Activated T-cell treated with anti-CD3 and anti-CD28 coated beads, Interleukin-2, amount 50 U/mL, for 72 hours (primary cell): Measurements from ENCODE around the gene HMGB3. TPM values are rescaled to one million over a fixed set of nuclear protein-coding genes. Genes with fewer than 3 reads are reported as not detected.
A peak's percentile ranks its signal among the peaks of the same experiment; 100 is the strongest.
"Not testable (repeated sequence)": the region's sequence is repeated elsewhere in the genome, so short reads cannot be mapped to it uniquely, and the experiment has no call there.

Experiments used
- ATAC-seq, 2 donors: fragments of 150-1000 bp; cut with Tn5 transposase; replicated peaks in 1 of 2; 2 replicates each; pipeline ENCODE4 v1.10.0; 2021; ENCODE audit warnings: moderate library complexity in 2 of 2, mild to moderate bottlenecking in 1 of 2
- DNase-seq, 2 donors: peaks; one replicate each; pipeline ENCODE4 v3.0.0; 2021 to 2022; ENCODE audit warnings: mixed read lengths in 1 of 2
- H3K27ac Mint-ChIP-seq: one replicate; pipeline ENCODE4 v1.8.0; 2022; ENCODE audit warnings: mild to moderate bottlenecking, moderate library complexity, mixed read lengths
- H3K27me3 Mint-ChIP-seq: one replicate; pipeline ENCODE4 v1.8.0; 2022; ENCODE audit warnings: low read depth, mixed read lengths
- H3K36me3 Mint-ChIP-seq, 2 donors: one replicate each; pipeline ENCODE4 v1.8.0; 2022; ENCODE audit warnings: mixed read lengths in 2 of 2, mild to moderate bottlenecking in 1 of 2; ENCODE audit not compliant: insufficient read depth in 2 of 2
- H3K4me1 Mint-ChIP-seq: one replicate; pipeline ENCODE4 v1.8.0; 2022; ENCODE audit warnings: low read depth, mixed read lengths
- H3K4me3 Mint-ChIP-seq, 2 donors: one replicate each; pipeline ENCODE4 v1.8.0; 2022; ENCODE audit warnings: mild to moderate bottlenecking in 2 of 2, mixed read lengths in 2 of 2, moderate library complexity in 2 of 2
- H3K9me3 Mint-ChIP-seq, 2 donors: one replicate each; pipeline ENCODE4 v1.8.0; 2022; ENCODE audit warnings: mixed read lengths in 2 of 2
- total RNA-seq, 2 donors: library from RNA; stranded (reverse); gene quantifications; one replicate each; pipeline ENCODE4 v1.2.3, GENCODE V29; 2022

HMGB3 gene
- total RNA-seq, 2 donors from 2014 or later: 22.8 to 28.1 TPM

DNA sequence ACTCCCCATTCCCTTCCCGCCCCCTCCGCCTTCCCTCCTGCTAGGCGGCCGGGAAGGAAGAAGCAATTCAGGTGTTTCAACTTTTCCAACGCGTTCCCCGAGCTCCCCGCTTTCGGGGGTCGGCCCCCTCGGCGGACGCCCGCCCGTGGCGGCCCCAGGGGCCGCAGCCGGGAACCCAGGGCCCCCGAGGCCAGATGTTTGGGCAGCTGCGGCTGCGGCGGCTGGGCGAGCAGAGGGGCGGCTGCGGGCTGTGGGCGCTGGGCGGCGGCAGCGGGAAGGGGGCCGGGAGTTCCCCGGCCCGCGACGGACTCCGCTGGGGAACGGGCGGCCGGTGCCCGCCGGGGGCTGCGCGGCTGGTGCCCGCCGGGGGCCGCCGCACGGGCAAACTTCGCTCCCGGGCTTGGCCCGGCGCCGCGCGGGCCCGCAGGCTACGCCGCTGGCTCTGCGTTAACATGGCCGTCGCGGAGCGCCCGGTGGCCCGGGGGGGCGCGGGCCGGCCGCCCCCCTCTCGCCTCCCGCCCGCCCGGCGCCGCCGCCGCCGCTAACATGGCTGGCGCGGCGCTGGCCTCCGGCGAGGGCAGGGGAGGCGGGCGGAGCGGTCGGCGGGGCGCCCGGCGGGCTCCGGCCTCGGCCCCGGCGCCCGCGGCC, 510 bp downstream of the HMGB3 start:
- peak; percentile 7 to 20 for ATAC-seq
- peak; percentile 3 to 5 for DNase-seq
- Mint-ChIP-seq H3K36me3 (peaks cover 8 to 10% of the 10 kb centered on the region in 2 donors), H3K27me3 (peaks cover 14% of the 10 kb centered on the region), H3K9me3 (no peaks in the 10 kb centered on the region), H3K4me1 (no peaks in the 10 kb centered on the region), H3K27ac (no peak overlapping the region), H3K4me3 (no peak overlapping the region)

- DNase-seq (peak; percentile 10 to 14), ATAC-seq (peak in 1 of 2 donors; percentile 10)
- Mint-ChIP-seq H3K36me3 (peaks cover 8 to 10% of the 10 kb centered on the region in 2 donors), H3K27ac (peak overlapping the region; percentile 72), H3K4me1 (no peaks in the 10 kb centered on the region), H3K27me3 (peaks cover 14% of the 10 kb centered on the region), H3K4me3 (peak overlapping the region; percentile 75 to 88), H3K9me3 (no peaks in the 10 kb centered on the region)
These were observed 1.2 kb downstream of the HMGB3 start for GRCh38 chrX:150984169-150984824.

DNA sequence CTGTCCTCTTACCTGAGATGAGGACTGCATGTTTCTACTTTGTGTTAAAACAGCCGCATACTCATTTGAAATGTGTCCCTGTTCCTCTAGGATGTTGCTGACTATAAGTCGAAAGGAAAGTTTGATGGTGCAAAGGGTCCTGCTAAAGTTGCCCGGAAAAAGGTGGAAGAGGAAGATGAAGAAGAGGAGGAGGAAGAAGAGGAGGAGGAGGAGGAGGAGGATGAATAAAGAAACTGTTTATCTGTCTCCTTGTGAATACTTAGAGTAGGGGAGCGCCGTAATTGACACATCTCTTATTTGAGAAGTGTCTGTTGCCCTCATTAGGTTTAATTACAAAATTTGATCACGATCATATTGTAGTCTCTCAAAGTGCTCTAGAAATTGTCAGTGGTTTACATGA, 4.6 kb downstream of the HMGB3 start:
- H3K9me3 Mint-ChIP-seq, H3K27ac Mint-ChIP-seq, H3K4me1 Mint-ChIP-seq, H3K4me3 Mint-ChIP-seq, H3K36me3 Mint-ChIP-seq, DNase-seq, ATAC-seq: not testable (repeated sequence)
- H3K27me3 Mint-ChIP-seq: peaks cover 33% of the 10 kb centered on the region

DNA sequence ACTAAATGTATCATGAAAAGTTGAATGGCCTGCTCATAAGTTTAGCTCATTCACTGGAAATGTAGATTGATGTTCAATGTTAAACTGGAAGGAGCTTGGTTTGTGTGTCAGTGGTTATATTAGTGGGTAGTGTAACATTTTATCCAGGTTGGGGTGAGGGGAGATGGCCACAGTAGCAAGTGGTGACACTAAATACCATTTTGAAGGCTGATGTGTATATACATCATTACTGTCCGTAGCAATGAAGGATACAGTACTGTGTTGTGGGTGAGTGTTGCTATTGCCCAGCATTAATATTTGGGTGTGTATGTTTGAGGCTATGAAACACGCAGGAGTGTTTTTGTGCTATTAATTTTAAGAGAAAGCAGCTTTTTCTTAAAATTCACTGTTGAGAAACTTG, 6.3 kb downstream of the HMGB3 start:
- H3K27ac Mint-ChIP-seq: no peak overlapping the region
- DNase-seq (no peak), ATAC-seq (no peak)
- H3K27me3 Mint-ChIP-seq: peaks cover 39% of the 10 kb centered on the region
- H3K9me3 Mint-ChIP-seq: no peaks in the 10 kb centered on the region
- H3K36me3 Mint-ChIP-seq: peaks cover 8 to 10% of the 10 kb centered on the region in 2 donors
- H3K4me1 Mint-ChIP-seq: no peaks in the 10 kb centered on the region
- no peak overlapping the region for H3K4me3 Mint-ChIP-seq

DNA sequence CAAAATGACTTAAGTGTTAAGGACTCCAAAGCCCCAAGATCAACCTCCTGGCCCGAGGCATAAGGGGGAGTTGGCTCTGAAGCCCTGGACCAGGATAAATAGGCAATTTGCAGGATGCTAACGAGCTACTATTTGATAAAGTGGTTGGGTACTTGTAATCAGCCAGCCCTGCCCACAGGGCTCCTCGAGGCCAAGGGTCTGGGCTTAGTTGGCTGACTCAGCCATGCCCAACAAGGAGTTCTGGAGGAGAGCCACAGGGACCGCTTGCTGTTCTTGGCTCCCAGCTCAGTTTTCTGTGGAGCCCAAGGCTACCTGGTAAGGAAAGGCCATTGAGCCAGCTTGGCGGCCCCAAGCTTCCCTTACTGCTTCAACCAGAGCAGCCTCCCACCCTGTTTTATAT, 7.8 kb downstream of the HMGB3 start:
- Mint-ChIP-seq H3K36me3 (peaks cover 2 to 3% of the 10 kb centered on the region in 2 donors), H3K4me1 (no peaks in the 10 kb centered on the region)
- no peak for ATAC-seq

GRCh38 chrX:151000861-151001331, 17.8 kb downstream of the HMGB3 start:
- Mint-ChIP-seq H3K9me3 (no peaks in the 10 kb centered on the region), H3K4me3 (no peak overlapping the region), H3K4me1 (no peaks in the 10 kb centered on the region), H3K27ac (no peak overlapping the region), H3K27me3 (no peaks in the 10 kb centered on the region), H3K36me3 (no peaks in the 10 kb centered on the region)
- DNase-seq (no peak), ATAC-seq (no peak)

More for the DNA sequence above, 7.8 kb downstream of the HMGB3 start:
- Mint-ChIP-seq H3K9me3 (no peaks in the 10 kb centered on the region), H3K4me3 (no peak overlapping the region), H3K27me3 (peaks cover 26% of the 10 kb centered on the region), H3K27ac (no peak overlapping the region)
- no peak for DNase-seq

DNA sequence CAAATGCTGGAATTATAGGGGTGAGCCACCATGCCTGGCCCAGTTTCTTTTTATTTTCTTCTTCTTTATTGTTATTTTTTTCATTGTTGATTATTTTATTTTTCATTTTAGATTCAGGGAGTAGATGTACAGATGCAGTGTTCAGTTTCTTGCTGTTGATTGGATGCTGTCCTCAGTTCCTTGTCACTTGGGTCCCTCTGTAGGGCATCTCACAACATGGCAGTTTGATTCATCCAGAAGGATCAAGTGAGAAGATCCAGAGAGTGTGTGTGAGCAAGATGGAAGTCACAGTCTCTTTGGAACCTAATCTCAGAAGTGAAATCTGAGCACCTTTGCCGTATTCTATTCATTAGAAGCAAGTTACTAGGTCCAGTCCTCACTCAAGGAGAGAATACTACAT, 20.9 kb downstream of the HMGB3 start:
- no peak for ATAC-seq
- Mint-ChIP-seq H3K27me3 (peaks cover 15% of the 10 kb centered on the region), H3K9me3 (peaks cover 0 to 1% of the 10 kb centered on the region in 2 donors)

DNA sequence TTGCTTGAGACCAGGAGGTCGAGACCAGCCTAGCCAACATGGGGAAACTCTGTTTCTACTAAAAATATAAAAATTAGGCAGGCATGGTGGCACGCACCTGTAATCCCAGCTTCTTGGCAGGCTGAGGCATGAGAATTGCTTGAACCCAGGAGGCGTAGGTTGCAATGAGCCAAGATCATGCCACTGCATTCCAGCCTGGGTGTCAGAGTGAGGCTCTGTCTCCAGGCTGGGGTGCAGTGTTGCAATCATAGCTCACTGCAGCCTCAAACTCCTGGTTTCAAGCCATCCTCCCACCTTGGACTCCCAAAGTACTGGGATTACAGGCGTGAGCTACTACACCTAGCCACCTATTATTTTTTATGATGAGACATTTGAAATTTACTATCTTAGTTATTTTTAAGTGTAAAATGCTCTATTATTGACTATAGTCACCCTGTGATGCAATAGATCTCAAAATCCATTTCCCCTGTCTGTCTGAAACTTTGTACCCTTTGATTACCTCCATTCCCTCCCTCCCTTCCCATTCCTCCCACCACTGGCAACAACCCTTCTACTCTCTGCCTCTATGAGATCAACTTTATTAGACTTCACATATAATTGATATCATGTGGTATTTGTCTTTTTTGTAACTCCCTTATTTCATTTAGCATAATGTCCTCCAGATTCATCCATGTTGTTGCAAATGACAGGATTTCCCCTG, 23.4 kb downstream of the HMGB3 start:
- H3K36me3 Mint-ChIP-seq: no peaks in the 10 kb centered on the region
- DNase-seq (no peak), ATAC-seq (no peak)
- peaks cover 0 to 1% of the 10 kb centered on the region in 2 donors for H3K9me3 Mint-ChIP-seq
- H3K4me3 Mint-ChIP-seq: no peak overlapping the region
- H3K27me3 Mint-ChIP-seq: peaks cover 30% of the 10 kb centered on the region
- H3K4me1 Mint-ChIP-seq: no peaks in the 10 kb centered on the region
- H3K27ac Mint-ChIP-seq: no peak overlapping the region

More for the DNA sequence above, 20.9 kb downstream of the HMGB3 start:
- Mint-ChIP-seq H3K4me1 (no peaks in the 10 kb centered on the region), H3K36me3 (no peaks in the 10 kb centered on the region), H3K27ac (no peak overlapping the region), H3K4me3 (no peak overlapping the region)
- no peak for DNase-seq

DNA sequence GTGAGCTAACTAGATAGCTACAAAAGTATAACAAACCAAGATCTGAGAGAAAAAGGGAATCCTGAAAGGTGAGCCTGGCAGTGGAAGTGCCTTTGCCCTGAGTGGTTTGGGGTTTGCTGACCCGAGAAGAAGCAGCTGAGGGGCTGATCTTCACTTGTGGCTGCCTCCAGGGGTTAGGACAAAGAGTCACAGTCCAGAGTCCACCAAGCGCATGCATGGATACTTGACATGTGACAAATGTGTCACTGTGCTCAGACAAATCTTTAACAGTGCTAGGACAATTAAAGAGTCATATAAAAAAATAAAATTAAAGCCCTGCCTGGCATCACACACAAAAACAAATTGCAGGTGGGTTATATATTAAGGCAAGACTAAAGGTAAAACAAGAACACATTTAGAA, 26.4 kb downstream of the HMGB3 start:
- H3K27me3 Mint-ChIP-seq: peaks cover 30% of the 10 kb centered on the region
- H3K36me3 Mint-ChIP-seq: peaks cover 2 to 3% of the 10 kb centered on the region in 2 donors
- H3K9me3 Mint-ChIP-seq: peaks cover 1 to 2% of the 10 kb centered on the region in 2 donors
- H3K4me3 Mint-ChIP-seq: no peak overlapping the region
- H3K4me1 Mint-ChIP-seq: no peaks in the 10 kb centered on the region
- DNase-seq (no peak), ATAC-seq (no peak)
- no peak overlapping the region for H3K27ac Mint-ChIP-seq

- ATAC-seq (no peak), DNase-seq (no peak)
- Mint-ChIP-seq H3K27ac (no peak overlapping the region), H3K36me3 (peaks cover 2 to 3% of the 10 kb centered on the region in 2 donors), H3K9me3 (peaks cover 0 to 2% of the 10 kb centered on the region in 2 donors), H3K27me3 (peaks cover 23% of the 10 kb centered on the region), H3K4me1 (no peaks in the 10 kb centered on the region), H3K4me3 (no peak overlapping the region)
These were observed 30.1 kb downstream of the HMGB3 start for GRCh38 chrX:151013164-151013743.

- Mint-ChIP-seq H3K4me3 (no peak overlapping the region), H3K27ac (no peak overlapping the region), H3K36me3 (peaks cover 2 to 3% of the 10 kb centered on the region in 2 donors), H3K9me3 (peaks cover 0 to 2% of the 10 kb centered on the region in 2 donors), H3K4me1 (no peaks in the 10 kb centered on the region), H3K27me3 (peaks cover 3% of the 10 kb centered on the region)
- ATAC-seq (no peak), DNase-seq (no peak)
These were observed 32.5 kb downstream of the HMGB3 start for GRCh38 chrX:151015684-151016083.

GRCh38 chrX:151019856-151020255, 36.7 kb downstream of the HMGB3 start:
- H3K36me3 Mint-ChIP-seq: no peaks in the 10 kb centered on the region
- no peak overlapping the region for H3K4me3 Mint-ChIP-seq
- ATAC-seq (no peak), DNase-seq (no peak)
- no peaks in the 10 kb centered on the region for H3K27me3 Mint-ChIP-seq
- H3K4me1 Mint-ChIP-seq: no peaks in the 10 kb centered on the region
- H3K27ac Mint-ChIP-seq: no peak overlapping the region
- H3K9me3 Mint-ChIP-seq: no peaks in the 10 kb centered on the region

DNA sequence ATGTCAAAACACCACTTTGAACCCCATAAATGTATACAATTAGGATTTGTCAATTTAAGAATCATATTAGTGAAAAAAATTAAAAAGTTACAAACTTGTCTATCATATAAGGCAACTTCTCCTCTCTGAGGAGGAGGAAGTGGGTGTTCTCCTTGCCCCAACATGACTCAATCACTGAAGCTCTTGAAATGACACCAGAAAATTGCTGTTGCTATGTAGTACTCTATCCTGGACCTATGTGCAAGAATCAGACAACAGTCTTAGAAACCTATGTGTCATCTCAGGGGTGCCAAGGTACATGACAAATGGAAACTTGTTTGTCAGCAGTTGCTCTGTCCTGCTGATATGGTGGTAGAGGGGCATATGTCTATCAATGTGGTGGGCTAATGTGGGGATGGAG, 47.7 kb downstream of the HMGB3 start:
- Mint-ChIP-seq H3K4me1 (peaks cover 16% of the 10 kb centered on the region), H3K36me3 (no peaks in the 10 kb centered on the region), H3K4me3 (peak overlapping the region; percentile 5 to 43), H3K27me3 (peaks cover 33% of the 10 kb centered on the region), H3K27ac (peak overlapping the region; percentile 91), H3K9me3 (peaks cover 4 to 14% of the 10 kb centered on the region in 2 donors)
- DNase-seq: peak; percentile 7 to 18
- ATAC-seq: peak; percentile 96 to 97
